Endothelial cell (in vitro differentiated cells): ENCODE data around the gene RBM43. TPM values are rescaled to one million over a fixed set of nuclear protein-coding genes. Genes with fewer than 3 reads are reported as not detected.

Source experiments
- DNase-seq: peaks from one replicate; pipeline ENCODE4 v3.0.0; 2021; ENCODE audit warnings: low spot score
- H3K27ac Mint-ChIP-seq: one replicate; pipeline ENCODE4 v1.8.0; 2021; ENCODE audit warnings: mixed read lengths, inconsistent platforms; ENCODE audit not compliant: unreplicated experiment
- H3K27me3 Mint-ChIP-seq: one replicate; pipeline ENCODE4 v1.8.0; 2021; ENCODE audit warnings: mild to moderate bottlenecking, moderate library complexity, mixed read lengths, inconsistent platforms; ENCODE audit not compliant: unreplicated experiment
- H3K36me3 Mint-ChIP-seq: one replicate; pipeline ENCODE4 v1.8.0; 2021; ENCODE audit warnings: mild to moderate bottlenecking, low read depth, mixed read lengths, inconsistent platforms; ENCODE audit not compliant: unreplicated experiment
- H3K4me1 Mint-ChIP-seq: one replicate; pipeline ENCODE4 v1.8.0; 2021; ENCODE audit warnings: mild to moderate bottlenecking, mixed read lengths, inconsistent platforms; ENCODE audit not compliant: unreplicated experiment
- H3K4me3 Mint-ChIP-seq: one replicate; pipeline ENCODE4 v1.8.0; 2021; ENCODE audit warnings: mild to moderate bottlenecking, mixed read lengths, inconsistent platforms; ENCODE audit not compliant: unreplicated experiment
- H3K9me3 Mint-ChIP-seq: one replicate; pipeline ENCODE4 v1.8.0; 2021; ENCODE audit warnings: mixed read lengths, inconsistent platforms; ENCODE audit not compliant: unreplicated experiment
- total RNA-seq: library from RNA; stranded (reverse); fragmentation: NEBNext Ultra II Directional; extraction: Animal tissue kit (Norgen Biotek cat#: 25700); gene quantifications from one replicate; pipeline ENCODE4 v1.2.1, GENCODE V29; 2021; ENCODE audit not compliant: unreplicated experiment
- TF ChIP-seq, protein P1 (sequence below): fragments of 200-600 bp; sonication (generic); IDR thresholded peaks from one replicate; pipeline ENCODE4 v1.5.0; 2021; ENCODE audit warnings: antibody characterized with exemption; ENCODE audit not compliant: unreplicated experiment

Gene RBM43
- total RNA-seq, 1 donor from 2014 or later: 5.7 TPM

DNA sequence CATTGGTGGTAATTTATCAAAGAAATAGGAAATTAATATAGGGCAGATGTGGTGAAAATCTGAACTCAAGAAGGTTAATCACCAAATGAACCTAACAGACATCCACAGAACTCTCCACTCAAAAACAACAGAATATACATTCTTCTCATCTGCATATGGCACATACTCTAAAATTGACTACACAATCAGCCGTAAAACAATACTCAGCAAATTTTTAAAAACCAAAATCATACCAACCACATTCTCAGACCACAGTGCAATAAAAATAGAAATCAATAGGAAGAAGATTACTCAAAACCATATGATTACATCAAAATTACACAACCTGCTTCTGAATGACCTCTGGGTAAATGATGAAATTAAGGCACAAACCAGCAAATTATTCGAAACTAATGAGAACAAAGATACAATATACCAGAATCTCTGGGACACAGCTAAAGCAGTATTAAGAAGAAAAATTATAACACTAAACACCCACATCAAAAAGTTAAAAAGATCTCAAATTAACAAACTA lies 31.0 kb downstream of the RBM43 start:
- no peak overlapping the region for H3K4me3 Mint-ChIP-seq
- no peaks in the 10 kb centered on the region for H3K9me3 Mint-ChIP-seq
- no peaks in the 10 kb centered on the region for H3K36me3 Mint-ChIP-seq
- no peak overlapping the region for H3K27ac Mint-ChIP-seq
- H3K4me1 Mint-ChIP-seq: no peaks in the 10 kb centered on the region
- no peak for DNase-seq
- TF ChIP-seq, protein P1, sequence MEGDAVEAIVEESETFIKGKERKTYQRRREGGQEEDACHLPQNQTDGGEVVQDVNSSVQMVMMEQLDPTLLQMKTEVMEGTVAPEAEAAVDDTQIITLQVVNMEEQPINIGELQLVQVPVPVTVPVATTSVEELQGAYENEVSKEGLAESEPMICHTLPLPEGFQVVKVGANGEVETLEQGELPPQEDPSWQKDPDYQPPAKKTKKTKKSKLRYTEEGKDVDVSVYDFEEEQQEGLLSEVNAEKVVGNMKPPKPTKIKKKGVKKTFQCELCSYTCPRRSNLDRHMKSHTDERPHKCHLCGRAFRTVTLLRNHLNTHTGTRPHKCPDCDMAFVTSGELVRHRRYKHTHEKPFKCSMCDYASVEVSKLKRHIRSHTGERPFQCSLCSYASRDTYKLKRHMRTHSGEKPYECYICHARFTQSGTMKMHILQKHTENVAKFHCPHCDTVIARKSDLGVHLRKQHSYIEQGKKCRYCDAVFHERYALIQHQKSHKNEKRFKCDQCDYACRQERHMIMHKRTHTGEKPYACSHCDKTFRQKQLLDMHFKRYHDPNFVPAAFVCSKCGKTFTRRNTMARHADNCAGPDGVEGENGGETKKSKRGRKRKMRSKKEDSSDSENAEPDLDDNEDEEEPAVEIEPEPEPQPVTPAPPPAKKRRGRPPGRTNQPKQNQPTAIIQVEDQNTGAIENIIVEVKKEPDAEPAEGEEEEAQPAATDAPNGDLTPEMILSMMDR: no peak
- H3K27me3 Mint-ChIP-seq: no peaks in the 10 kb centered on the region

DNA sequence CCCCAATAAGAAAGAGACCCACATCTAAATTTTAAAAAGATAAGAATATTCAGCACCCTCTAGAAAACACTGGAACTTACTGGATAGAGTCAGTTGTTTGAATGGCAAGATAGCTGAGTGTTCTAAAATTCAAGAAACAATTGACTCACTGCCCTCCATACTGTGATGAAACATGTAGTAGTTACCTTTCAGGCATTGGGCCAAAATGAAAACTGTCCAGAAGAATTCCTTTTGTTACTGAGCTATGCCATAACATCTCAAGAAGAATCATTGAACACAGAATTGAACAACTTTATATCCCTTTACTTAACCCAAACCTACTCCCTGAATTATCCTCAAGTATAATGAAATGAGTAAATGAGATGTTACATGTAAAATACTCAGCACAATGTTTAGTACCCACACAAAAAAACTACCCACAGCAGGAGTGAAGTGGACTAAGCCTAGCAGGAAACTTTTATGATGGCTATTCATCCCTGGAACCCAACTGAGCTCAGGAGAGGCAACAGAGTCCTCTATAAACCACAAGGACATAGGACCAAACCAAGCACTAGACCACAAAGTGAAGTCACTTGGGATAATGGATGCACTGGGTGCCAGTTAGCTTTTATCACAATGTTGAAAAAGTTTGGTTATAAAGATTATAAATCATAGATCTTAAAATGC lies 32.7 kb downstream of the RBM43 start:
- H3K4me3 Mint-ChIP-seq: no peak overlapping the region
- H3K36me3 Mint-ChIP-seq: no peaks in the 10 kb centered on the region
- H3K9me3 Mint-ChIP-seq: no peaks in the 10 kb centered on the region
- no peak for DNase-seq
- no peaks in the 10 kb centered on the region for H3K27me3 Mint-ChIP-seq
- H3K27ac Mint-ChIP-seq: no peak overlapping the region
- TF ChIP-seq, protein P1: no peak
- H3K4me1 Mint-ChIP-seq: no peaks in the 10 kb centered on the region

DNA sequence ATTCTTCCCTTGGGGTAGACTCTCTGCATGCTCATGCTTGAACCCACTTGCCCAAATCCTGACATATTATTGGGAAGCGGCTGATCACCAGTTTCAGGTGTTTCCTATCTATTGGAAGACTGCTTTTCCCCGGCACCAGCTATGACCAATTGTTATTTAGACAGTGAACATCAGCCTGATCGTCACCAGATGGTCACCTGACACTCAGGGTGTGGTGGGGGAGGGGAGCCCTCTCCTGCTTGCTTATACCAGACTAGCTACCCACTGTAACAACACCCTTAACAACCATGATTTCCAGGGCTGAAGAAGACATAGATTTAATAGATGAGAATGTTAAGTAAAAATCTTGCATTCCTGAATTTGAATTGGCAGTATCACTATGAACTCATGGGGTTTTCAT lies 44.3 kb downstream of the RBM43 start:
- no peaks in the 10 kb centered on the region for H3K27me3 Mint-ChIP-seq
- no peaks in the 10 kb centered on the region for H3K36me3 Mint-ChIP-seq
- H3K4me1 Mint-ChIP-seq: no peaks in the 10 kb centered on the region
- no peak for DNase-seq
- no peak overlapping the region for H3K27ac Mint-ChIP-seq
- H3K4me3 Mint-ChIP-seq: no peak overlapping the region
- TF ChIP-seq, protein P1: no peak
- H3K9me3 Mint-ChIP-seq: no peaks in the 10 kb centered on the region

DNA sequence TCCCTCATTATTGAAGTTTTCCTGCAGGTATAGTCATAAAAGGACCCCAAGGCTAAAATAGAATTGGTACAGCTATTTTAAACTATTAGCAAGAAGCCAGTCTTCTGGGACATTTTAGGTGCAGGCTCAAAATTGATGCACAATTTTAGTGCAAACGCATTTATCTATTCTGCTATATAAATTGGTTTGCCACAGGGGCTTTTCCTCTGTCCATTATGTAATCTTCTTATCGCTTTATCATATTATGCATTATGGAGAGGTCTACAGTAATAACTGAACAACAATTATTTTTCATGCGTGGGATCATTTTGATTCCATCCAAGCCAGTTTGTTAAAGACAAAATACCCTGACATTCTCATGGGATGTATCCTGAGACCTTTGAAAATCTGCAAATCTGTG lies 54.6 kb downstream of the RBM43 start:
- no peaks in the 10 kb centered on the region for H3K4me1 Mint-ChIP-seq
- no peak overlapping the region for H3K4me3 Mint-ChIP-seq
- H3K36me3 Mint-ChIP-seq: no peaks in the 10 kb centered on the region
- H3K9me3 Mint-ChIP-seq: no peaks in the 10 kb centered on the region
- H3K27me3 Mint-ChIP-seq: no peaks in the 10 kb centered on the region
- H3K27ac Mint-ChIP-seq: no peak overlapping the region
- DNase-seq: no peak
- TF ChIP-seq, protein P1: no peak

DNA sequence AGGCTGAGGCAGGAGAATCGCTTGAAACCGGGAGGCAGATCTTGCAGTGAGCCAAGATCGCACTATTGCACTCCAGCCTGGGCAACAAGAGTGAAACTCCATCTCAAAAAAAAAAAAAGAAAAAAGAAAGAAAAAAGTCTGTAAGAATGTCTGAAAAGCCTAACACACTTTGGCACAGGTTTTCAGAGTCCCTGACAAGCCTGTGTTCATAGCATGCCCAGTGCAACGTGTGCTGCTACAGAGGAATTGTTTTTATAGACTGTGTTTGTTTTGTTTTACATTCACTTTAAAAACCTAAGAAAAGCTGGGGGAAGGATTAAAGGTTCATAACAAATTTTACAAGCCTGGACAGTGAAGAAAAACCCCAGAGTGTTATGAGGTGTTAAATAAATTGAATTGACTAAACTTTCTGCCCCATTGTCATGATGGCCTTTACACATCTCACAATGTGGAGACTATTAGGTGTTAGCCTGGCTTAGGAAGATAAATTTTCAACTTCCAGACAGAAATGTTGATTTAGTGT lies 55.2 kb downstream of the RBM43 start:
- Mint-ChIP-seq H3K4me1 (no peaks in the 10 kb centered on the region), H3K36me3 (no peaks in the 10 kb centered on the region), H3K9me3 (no peaks in the 10 kb centered on the region), H3K27me3 (no peaks in the 10 kb centered on the region), H3K4me3 (no peak overlapping the region), H3K27ac (no peak overlapping the region)
- no peak for DNase-seq
- TF ChIP-seq, protein P1: no peak
